Chondrocyte (in vitro differentiated cells): ENCODE results near the gene INPP5D. TPM values are rescaled to one million over a fixed set of nuclear protein-coding genes. Genes with fewer than 3 reads are reported as not detected.

ENCODE experiments used
- DNase-seq: peaks from one replicate; pipeline ENCODE4 v3.0.0; 2021; ENCODE audit warnings: mixed read lengths, low spot score
- H3K27ac Mint-ChIP-seq: one replicate; pipeline ENCODE4 v1.8.0; 2021; ENCODE audit warnings: mild to moderate bottlenecking, moderate library complexity, mixed read lengths; ENCODE audit not compliant: unreplicated experiment
- H3K27me3 Mint-ChIP-seq: 2 replicates; pipeline ENCODE4 v1.8.0; 2021; ENCODE audit warnings: low read depth, mixed read lengths
- H3K36me3 Mint-ChIP-seq: 2 replicates; pipeline ENCODE4 v1.8.0; 2021; ENCODE audit warnings: low read depth, mixed read lengths
- H3K4me1 Mint-ChIP-seq: 2 replicates; pipeline ENCODE4 v1.8.0; 2021; ENCODE audit warnings: low read depth, mild to moderate bottlenecking, mixed read lengths
- H3K4me3 Mint-ChIP-seq: one replicate; pipeline ENCODE4 v1.8.0; 2021; ENCODE audit warnings: mild to moderate bottlenecking, moderate library complexity, mixed read lengths; ENCODE audit not compliant: unreplicated experiment
- H3K9me3 Mint-ChIP-seq: 2 replicates; pipeline ENCODE4 v1.8.0; 2021; ENCODE audit warnings: low read depth, mixed read lengths
- total RNA-seq: library from RNA; stranded (reverse); gene quantifications from 3 replicates; pipeline ENCODE4 v1.2.1, GENCODE V29; 2021
- TF ChIP-seq, protein P1 (sequence below): fragments of 200-600 bp; sonication (generic); IDR thresholded peaks from 2 replicates; pipeline ENCODE4 v1.5.0; 2021; ENCODE audit warnings: antibody characterized with exemption, mild to moderate bottlenecking, moderate library complexity

The INPP5D gene
- total RNA-seq, 1 donor from 2014 or later = 0.20 TPM

GRCh38 chr2:233250985-233251305 is 190.8 kb downstream of the INPP5D start:
- Mint-ChIP-seq H3K4me1 (peaks cover 23% of the 10 kb centered on the region), H3K9me3 (no peaks in the 10 kb centered on the region), H3K27ac (peak overlapping the region; percentile 80), H3K4me3 (peak overlapping the region; percentile 89), H3K27me3 (no peaks in the 10 kb centered on the region), H3K36me3 (no peaks in the 10 kb centered on the region)
- DNase-seq = no peak
- TF ChIP-seq, protein P1, sequence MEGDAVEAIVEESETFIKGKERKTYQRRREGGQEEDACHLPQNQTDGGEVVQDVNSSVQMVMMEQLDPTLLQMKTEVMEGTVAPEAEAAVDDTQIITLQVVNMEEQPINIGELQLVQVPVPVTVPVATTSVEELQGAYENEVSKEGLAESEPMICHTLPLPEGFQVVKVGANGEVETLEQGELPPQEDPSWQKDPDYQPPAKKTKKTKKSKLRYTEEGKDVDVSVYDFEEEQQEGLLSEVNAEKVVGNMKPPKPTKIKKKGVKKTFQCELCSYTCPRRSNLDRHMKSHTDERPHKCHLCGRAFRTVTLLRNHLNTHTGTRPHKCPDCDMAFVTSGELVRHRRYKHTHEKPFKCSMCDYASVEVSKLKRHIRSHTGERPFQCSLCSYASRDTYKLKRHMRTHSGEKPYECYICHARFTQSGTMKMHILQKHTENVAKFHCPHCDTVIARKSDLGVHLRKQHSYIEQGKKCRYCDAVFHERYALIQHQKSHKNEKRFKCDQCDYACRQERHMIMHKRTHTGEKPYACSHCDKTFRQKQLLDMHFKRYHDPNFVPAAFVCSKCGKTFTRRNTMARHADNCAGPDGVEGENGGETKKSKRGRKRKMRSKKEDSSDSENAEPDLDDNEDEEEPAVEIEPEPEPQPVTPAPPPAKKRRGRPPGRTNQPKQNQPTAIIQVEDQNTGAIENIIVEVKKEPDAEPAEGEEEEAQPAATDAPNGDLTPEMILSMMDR = no peak

- Mint-ChIP-seq H3K4me3 (peak within 1 kb of the TSS; percentile 89), H3K27me3 (no peaks in the 10 kb centered on the region), H3K36me3 (no peaks in the 10 kb centered on the region), H3K9me3 (no peaks in the 10 kb centered on the region), H3K27ac (peak within 1 kb of the TSS; percentile 85), H3K4me1 (peaks cover 23% of the 10 kb centered on the region)
- peak; percentile 98 for DNase-seq
- TF ChIP-seq, protein P1 = peak; percentile 97
Observed at GRCh38 chr2:233251306-233252116, 191.4 kb downstream of the INPP5D start, which contains the start of gene ATG16L1. ATG16L1 (plus strand) TSS chr2:233251673; CDS start chr2:233251828, 155 bp downstream.

DNA sequence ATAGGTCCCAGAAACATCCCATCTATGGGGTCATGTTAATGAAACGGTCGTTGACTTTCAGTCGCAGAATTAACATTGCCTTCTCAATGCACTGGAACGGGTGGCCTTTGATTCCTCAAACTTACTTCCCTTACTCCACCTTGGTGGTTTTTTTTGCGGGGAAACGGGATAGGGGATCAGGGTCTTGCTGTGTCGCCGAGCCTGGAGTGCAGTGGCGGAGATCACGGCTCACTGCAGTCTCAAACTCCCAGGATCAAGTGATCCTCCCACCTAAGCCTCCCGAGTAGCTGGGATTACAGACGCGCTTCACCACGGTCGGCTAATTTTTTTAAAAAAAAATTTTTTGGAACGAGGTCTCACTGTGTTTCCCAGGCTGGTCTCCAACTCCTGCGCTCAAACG is 192.1 kb downstream of the INPP5D start:
- peak overlapping the region; percentile 89 for H3K4me3 Mint-ChIP-seq
- H3K9me3 Mint-ChIP-seq = no peaks in the 10 kb centered on the region
- peak overlapping the region; percentile 85 for H3K27ac Mint-ChIP-seq
- no peaks in the 10 kb centered on the region for H3K36me3 Mint-ChIP-seq
- H3K27me3 Mint-ChIP-seq = no peaks in the 10 kb centered on the region
- DNase-seq = no peak
- TF ChIP-seq, protein P1 = no peak
- H3K4me1 Mint-ChIP-seq = peaks cover 23% of the 10 kb centered on the region

DNA sequence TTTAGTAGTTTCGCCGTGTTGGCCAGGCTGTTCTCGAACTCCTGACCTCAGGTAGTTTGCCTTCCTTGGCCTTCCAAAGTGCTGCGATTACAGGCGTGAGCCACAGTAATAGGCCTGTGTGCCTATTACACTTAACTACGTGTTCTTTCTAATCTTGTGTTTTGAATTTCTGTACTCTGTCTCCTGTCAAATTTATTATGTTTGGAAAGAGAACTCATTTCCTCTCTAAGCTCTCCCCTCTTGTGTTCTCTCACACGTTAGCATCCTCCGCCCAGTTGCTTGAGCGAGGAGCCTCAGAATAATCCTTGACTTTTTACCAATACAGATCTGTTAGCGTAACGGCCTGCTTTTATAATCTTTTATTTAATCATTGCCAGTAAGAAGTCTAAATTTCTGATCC is 195.0 kb downstream of the INPP5D start:
- no peak for DNase-seq
- Mint-ChIP-seq H3K9me3 (no peaks in the 10 kb centered on the region), H3K36me3 (peaks cover 3% of the 10 kb centered on the region), H3K4me3 (no peak overlapping the region), H3K4me1 (peaks cover 28% of the 10 kb centered on the region), H3K27ac (no peak overlapping the region), H3K27me3 (no peaks in the 10 kb centered on the region)
- TF ChIP-seq, protein P1 = no peak

DNA sequence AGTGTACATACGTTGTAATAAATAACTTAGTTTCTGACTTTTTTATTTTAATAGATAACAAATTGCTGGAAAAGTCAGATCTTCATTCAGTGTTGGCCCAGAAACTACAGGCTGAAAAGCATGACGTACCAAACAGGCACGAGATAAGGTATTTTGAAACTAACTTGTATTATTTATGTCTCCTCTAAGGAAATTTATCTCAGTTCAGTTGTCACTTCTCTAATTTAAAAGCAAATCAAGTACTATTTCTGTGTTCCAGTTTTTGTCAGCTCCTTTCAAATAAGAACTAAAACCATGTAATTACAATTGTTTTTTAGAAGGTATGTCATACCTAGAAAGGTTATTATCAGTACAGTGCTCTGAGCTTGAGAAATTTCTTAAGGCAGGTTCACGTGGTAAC is 195.9 kb downstream of the INPP5D start:
- Mint-ChIP-seq H3K9me3 (no peaks in the 10 kb centered on the region), H3K4me3 (no peak overlapping the region), H3K27me3 (no peaks in the 10 kb centered on the region), H3K27ac (no peak overlapping the region), H3K36me3 (peaks cover 3% of the 10 kb centered on the region), H3K4me1 (peaks cover 28% of the 10 kb centered on the region)
- no peak for DNase-seq
- TF ChIP-seq, protein P1 = no peak

Other genes with a start within 250 kb of the INPP5D start
- gene SNORC, start 190.1 kb upstream of the INPP5D start, total RNA-seq = 2.1 to 3.4 TPM (median 2.2 TPM) in 3 replicates
- gene NGEF, start 47.1 kb upstream of the INPP5D start, total RNA-seq = 0.10 to 0.46 TPM in 2 of 3 replicates, not detected in the other
- not detected in 3 replicates for gene NEU2, start 27.7 kb upstream of the INPP5D start, total RNA-seq
- gene ATG16L1, start 191.3 kb downstream of the INPP5D start, total RNA-seq = 23.8 to 25.7 TPM (median 24.8 TPM) in 3 replicates
- gene SAG, start 247.5 kb downstream of the INPP5D start, total RNA-seq = not detected in 3 replicates